GM13977 (cell line): ENCODE results near the gene ACSF3.

ENCODE experiments used
- DNase-seq: peaks from one replicate; pipeline ENCODE4 v3.0.0; 2012; ENCODE audit warnings: low spot score
- in situ Hi-C: fragments of 300-500 bp; cut with MboI; formaldehyde crosslinking; loops from one replicate; pipeline ENCODE4 v1.12.0; 2022; ENCODE audit warnings: low sequenced_read_pairs, low pct_unique_long_range_greater_than_20kb, mixed read lengths, inconsistent platforms; ENCODE audit not compliant: unreplicated experiment
- TF ChIP-seq, protein P1 (sequence below): IDR thresholded peaks from 2 replicates; pipeline ENCODE4 v1.5.1; 2012; ENCODE audit warnings: mild to moderate bottlenecking, control low read depth; ENCODE audit not compliant: insufficient read depth; ENCODE audit errors: extremely low read depth, missing control alignments

Gene ACSF3

DNA sequence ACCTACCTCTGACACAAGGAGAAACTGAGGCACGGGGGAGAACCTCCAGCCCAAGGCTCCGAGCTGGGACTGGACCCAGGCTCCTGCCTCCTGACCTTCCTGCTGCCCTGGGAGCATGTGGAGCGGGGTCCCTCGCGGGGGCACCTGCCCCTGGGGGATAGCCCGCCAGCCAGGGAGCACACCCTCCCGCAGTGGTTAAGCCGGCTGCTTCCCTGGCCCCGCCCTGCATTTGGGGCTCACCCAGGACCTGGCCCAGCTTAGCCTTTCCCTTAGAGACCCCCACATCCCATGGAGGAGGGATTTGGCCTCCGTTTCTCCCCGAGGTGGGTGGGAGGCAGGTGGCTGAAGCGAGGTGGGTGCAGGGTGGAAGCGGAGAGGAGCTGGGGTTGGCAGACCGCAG, 76.1 kb downstream of the ACSF3 start:
- TF ChIP-seq, protein P1, sequence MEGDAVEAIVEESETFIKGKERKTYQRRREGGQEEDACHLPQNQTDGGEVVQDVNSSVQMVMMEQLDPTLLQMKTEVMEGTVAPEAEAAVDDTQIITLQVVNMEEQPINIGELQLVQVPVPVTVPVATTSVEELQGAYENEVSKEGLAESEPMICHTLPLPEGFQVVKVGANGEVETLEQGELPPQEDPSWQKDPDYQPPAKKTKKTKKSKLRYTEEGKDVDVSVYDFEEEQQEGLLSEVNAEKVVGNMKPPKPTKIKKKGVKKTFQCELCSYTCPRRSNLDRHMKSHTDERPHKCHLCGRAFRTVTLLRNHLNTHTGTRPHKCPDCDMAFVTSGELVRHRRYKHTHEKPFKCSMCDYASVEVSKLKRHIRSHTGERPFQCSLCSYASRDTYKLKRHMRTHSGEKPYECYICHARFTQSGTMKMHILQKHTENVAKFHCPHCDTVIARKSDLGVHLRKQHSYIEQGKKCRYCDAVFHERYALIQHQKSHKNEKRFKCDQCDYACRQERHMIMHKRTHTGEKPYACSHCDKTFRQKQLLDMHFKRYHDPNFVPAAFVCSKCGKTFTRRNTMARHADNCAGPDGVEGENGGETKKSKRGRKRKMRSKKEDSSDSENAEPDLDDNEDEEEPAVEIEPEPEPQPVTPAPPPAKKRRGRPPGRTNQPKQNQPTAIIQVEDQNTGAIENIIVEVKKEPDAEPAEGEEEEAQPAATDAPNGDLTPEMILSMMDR: no peak
- no peak for DNase-seq
- in situ Hi-C loops: no loop called here

DNA sequence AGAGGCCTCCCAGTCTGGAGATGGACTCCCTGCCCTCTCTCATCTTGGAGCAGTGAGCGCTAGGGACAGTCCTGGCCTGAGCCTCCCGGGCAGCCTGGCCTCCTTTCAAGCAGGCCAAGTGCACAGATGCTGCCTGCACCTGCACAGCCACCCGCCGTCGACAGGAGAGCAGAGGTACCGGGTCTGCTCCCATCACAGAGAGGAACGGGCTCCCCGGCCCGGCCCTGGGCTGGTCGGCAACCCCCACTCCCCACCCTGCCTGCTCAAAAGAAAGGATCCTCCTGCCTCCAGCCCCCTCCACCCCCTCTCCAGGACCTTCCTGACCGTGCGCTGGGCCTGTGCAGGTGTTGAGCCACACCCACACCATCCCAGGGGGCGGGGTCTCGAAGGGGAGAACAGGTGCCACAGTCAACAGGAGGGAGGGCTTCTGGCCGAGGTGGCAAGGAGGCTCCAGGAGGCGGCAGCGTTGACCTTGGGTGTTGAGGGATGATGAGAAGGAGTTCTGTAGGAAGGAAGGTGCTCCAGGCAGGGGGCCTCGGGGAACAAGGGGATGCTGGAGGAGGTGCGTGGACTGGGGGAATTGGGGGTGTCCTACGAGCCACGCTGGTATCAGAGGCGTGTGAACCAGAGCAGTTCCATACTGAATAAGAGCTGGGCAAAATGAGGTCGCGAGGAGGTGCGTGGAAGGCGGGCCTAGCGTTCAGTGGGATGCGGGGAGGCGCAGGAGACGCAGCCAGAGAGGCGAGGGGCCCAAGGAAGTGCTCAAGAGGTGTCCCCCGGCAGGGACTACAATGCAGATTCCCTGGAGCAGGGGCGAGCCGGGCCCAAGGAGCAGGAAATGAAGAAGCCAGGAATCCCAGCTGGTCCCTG, 76.9 kb downstream of the ACSF3 start:
- DNase-seq: no peak
- in situ Hi-C loops: no loop called here

DNA sequence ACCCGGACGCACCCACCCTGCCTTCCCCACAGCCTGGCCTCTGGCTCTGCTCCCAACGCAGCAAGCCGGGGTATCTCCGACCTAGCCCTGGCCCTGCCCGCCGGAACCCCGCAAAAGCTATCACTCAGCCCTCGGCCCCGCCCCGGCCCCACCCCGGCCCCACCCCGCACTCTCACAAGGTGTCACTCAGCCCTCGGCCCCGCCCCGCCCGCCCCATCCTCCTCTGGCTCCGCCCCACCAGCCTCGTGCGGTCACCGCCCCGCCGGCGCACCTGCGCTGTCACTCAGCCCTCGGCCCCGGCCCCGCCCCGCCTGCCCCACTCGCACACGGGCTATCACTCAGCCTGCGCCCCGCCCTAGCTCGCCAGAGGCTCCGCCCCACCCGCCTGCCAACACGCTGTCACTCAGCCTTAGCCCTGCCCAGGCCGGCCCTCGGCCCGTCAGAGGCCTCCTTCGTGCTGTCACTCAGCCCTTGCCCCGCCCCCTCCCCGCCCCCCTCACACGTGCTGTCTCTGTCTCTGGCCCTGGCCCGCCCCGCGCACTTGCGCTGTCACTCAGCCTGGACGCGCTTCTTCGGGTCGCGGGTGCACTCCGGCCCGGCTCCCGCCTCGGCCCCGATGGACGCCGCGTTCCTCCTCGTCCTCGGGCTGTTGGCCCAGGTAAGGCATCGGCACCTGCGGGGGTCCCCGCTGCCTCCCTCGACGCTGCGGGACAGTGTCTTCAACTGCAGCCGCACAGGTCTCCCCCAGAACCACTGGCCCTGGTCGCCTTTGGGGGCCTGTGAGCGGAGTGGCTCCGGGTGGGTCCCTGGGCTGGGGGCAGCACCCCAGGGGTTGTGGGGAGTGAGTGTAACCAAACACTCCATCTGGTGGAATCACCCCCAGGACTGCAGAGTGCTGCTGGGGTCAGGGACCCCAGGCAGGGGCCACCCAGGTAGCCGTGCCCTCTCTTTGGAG, 77.8 kb downstream of the ACSF3 start, which contains the start of gene CDH15:
TSS of gene CDH15 (plus strand) at position 533 of the 955 bp plus-strand sequence. CDS start at position 617, 84 bp downstream.
- in situ Hi-C loops: no loop called here

More for the DNA sequence above, 76.9 kb downstream of the ACSF3 start:
- TF ChIP-seq, protein P1: no peak

DNA sequence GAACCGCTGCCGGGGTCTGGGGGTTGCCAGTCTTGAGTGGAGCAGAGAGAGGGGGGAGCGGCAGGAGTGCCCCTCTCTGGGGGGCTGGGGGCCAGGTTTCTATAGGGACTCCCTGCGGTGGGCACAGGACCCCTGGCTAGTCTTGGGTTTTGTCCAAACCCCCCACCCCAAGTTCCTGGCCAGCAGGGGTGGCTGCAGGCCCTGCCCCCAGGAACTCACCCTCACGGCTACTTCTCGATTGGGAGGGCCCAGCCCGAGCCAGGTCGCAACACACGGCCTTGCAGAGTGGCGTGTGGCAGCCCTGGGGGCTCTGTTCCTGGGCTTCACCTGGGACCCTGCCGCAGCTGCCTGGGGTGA, 78.5 kb downstream of the ACSF3 start:
- TF ChIP-seq, protein P1: no peak
- no peak for DNase-seq
- in situ Hi-C loops: no loop called here

More for the DNA sequence above, 77.8 kb downstream of the ACSF3 start, which contains the start of gene CDH15:
- peak; percentile 100 for DNase-seq
- TF ChIP-seq, protein P1: no peak

DNA sequence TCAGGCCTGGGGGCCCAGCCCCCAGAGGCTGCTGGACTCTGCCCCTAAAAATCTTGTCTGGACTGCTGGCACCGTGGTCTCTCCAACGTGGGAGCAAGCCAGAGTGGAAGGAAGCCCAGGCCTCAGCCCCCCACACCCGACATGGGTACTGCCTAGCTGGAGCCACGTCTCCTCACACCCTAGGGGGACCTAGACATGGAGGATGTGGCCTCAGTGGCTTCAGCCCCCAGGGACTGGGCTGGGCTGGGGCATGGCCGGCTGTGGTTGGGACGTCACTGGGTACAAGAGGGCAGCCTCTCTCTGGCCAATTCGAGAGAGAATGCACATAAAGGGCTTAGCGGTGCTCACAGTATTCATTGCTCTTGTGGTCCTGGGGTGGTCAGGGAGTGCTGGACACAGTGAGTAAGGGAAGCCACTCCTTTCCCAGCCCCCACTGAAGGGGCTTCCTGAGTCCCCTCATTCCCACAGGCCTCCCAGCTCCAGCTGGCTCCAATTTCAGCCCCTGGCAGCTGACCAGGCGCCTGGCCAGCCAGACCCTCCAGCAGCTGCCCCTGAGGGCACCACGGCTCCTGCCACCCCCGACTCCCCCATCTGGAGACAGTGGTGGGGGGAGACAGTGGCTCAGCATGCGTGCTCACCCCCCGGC, 79.0 kb downstream of the ACSF3 start:
- no peak for DNase-seq
- TF ChIP-seq, protein P1: no peak
- in situ Hi-C loops: no loop called here
